Body of pancreas (tissue), 4 donors: ENCODE data around the gene PDCD1LG2.

Experiments
- POLR2A ChIP-seq, 3 donors: fragments of 450-650 bp; IDR thresholded peaks; one replicate each; pipeline ENCODE4 v1.6.1; 2016; ENCODE audit warnings: antibody characterized with exemption in 3 of 3, mild to moderate bottlenecking in 2 of 3
- TF ChIP-seq, protein P1 (sequence below), 7 experiments: fragments of 450-650 bp in 4 of 7; fragments of 200-600 bp in 3 of 7; sonication (generic) in 3 of 7; IDR thresholded peaks; one replicate each; pipeline ENCODE4 v1.5.1; 2016 to 2019; ENCODE audit warnings: antibody characterized with exemption in 7 of 7

DNA sequence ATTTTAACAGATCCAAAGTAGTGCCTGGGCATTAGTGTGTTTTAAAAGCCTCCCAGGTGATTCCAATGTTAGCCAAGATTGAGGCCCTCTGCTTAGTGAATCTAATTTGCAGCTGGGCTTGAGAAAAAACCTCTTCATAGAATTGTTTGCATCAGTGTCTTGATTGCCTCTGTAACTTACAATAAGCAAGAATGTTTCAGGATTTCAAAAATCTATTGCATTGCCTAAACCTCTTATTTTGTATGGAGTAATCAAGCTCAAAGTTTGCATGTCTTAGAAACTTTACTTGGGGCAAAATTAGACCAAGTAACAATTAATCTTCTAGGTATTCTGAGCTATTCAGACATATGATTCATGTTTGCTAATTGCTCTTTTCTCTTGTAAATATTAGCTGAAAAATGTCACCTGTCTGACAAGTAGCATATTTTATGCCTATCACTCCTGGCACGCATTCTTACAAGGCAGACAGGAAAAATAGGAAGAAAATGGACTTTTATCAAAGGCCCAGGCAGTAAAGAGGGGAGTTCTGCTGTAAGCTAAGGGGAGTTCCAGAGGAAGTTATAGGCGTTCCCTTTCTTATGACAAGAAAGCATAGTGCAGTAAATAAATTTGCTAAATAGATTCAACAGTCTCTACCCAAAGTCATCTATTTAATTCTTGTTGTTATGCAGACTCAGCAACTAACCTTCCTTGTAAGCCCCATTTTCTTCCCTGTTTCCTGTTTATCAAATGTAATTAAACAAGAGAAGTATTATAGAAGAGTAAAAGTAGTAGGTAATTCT lies 21.0 kb downstream of the PDCD1LG2 start:
- TF ChIP-seq, protein P1, sequence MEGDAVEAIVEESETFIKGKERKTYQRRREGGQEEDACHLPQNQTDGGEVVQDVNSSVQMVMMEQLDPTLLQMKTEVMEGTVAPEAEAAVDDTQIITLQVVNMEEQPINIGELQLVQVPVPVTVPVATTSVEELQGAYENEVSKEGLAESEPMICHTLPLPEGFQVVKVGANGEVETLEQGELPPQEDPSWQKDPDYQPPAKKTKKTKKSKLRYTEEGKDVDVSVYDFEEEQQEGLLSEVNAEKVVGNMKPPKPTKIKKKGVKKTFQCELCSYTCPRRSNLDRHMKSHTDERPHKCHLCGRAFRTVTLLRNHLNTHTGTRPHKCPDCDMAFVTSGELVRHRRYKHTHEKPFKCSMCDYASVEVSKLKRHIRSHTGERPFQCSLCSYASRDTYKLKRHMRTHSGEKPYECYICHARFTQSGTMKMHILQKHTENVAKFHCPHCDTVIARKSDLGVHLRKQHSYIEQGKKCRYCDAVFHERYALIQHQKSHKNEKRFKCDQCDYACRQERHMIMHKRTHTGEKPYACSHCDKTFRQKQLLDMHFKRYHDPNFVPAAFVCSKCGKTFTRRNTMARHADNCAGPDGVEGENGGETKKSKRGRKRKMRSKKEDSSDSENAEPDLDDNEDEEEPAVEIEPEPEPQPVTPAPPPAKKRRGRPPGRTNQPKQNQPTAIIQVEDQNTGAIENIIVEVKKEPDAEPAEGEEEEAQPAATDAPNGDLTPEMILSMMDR (IDR thresholded peaks at IDR 0.05) = no peak
- TF ChIP-seq POLR2A (IDR thresholded peaks at IDR 0.05) = no peak
